ENCODE measurements around the gene PDCD1LG2.

Gene PDCD1LG2

DNA sequence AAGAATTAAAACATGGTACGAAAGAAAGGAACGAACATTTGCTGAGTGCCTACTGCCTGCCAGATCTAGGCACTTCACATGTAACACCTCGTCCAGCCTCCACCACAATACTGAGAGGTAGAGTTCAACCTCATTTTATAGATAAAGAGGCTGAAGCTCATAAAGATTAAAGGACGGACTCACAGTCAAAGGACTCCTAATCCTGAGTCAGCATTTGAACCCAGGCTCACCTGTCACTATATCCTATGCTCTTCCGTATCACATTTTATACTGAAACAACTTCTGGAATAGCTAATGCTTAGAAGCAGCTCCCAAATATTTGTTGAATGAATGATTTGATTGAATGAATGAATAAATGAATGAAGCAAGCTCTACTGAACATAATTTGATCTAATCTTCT is 22.5 kb downstream of the PDCD1LG2 start:
- no peak overlapping the region for H3K4me3 ChIP-seq (ENCODE audit: low read length)
- no peak for DNase-seq (ENCODE audit: low read depth)
- TF ChIP-seq, protein P1, sequence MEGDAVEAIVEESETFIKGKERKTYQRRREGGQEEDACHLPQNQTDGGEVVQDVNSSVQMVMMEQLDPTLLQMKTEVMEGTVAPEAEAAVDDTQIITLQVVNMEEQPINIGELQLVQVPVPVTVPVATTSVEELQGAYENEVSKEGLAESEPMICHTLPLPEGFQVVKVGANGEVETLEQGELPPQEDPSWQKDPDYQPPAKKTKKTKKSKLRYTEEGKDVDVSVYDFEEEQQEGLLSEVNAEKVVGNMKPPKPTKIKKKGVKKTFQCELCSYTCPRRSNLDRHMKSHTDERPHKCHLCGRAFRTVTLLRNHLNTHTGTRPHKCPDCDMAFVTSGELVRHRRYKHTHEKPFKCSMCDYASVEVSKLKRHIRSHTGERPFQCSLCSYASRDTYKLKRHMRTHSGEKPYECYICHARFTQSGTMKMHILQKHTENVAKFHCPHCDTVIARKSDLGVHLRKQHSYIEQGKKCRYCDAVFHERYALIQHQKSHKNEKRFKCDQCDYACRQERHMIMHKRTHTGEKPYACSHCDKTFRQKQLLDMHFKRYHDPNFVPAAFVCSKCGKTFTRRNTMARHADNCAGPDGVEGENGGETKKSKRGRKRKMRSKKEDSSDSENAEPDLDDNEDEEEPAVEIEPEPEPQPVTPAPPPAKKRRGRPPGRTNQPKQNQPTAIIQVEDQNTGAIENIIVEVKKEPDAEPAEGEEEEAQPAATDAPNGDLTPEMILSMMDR (conservative IDR thresholded peaks at IDR 0.05; ENCODE audit: low read length) = no peak

DNA sequence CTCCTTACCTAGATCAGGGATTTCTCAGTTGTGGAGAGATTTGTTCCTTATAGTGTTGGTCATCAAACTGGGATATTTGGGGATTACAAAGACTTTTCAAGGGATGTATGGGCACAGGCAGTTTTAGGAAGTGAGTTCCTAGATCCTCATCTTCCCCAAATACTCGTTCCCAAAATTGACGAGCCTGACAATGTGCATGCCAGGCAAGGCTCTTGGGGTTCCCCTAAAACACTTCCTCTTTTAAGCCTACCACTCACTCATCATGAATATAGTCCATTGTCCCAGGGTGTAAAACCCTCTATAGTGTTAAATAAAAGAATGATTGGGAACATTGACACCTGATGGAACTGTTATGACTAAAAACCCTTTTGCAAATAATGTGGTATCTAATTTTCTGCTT is 26.4 kb downstream of the PDCD1LG2 start:
- no peak overlapping the region for H3K4me3 ChIP-seq (ENCODE audit: low read length)
- DNase-seq (ENCODE audit: low read depth) = no peak
- TF ChIP-seq, protein P1 (conservative IDR thresholded peaks at IDR 0.05; ENCODE audit: low read length) = no peak

DNA sequence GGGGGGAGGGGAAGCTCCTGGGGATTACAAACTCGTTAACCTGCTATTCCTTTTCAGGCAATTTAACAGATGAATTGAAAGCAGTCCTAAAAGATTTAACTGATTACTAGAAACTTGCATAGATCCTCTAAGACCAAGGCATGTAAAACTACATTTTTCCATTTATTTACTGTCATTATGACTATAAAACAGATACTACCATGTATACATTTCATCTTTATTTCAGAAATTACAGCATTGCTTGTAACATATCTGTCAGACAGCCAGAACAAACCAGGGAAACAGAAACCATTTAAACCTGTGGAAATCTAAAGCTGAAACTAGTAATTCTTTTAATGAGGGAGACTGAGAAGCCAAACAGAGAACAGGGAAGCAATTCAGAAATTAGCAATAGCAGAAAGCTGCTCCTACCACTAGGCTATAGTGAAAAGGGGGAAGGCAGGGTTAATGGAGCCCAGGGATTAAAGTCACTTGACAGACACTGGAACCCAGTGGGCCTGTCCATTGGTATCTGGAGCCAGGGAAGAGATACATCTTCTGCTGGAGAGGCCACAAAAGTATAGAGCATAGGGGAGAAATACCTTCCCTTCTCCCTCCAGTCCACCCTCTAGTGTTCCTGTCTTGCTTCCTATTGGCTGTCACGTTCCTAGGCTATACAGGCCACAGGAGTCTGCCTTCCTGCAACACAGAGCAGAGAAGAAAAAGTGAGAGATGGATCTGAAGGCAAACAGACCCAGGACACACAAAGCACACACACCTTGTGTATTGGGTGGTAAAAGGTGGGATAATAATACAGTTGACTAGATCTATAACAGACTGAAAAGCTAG is 33.8 kb downstream of the PDCD1LG2 start:
- TF ChIP-seq, protein P1 (conservative IDR thresholded peaks at IDR 0.05; ENCODE audit: low read length) = no peak
- DNase-seq (ENCODE audit: low read depth) = no peak

DNA sequence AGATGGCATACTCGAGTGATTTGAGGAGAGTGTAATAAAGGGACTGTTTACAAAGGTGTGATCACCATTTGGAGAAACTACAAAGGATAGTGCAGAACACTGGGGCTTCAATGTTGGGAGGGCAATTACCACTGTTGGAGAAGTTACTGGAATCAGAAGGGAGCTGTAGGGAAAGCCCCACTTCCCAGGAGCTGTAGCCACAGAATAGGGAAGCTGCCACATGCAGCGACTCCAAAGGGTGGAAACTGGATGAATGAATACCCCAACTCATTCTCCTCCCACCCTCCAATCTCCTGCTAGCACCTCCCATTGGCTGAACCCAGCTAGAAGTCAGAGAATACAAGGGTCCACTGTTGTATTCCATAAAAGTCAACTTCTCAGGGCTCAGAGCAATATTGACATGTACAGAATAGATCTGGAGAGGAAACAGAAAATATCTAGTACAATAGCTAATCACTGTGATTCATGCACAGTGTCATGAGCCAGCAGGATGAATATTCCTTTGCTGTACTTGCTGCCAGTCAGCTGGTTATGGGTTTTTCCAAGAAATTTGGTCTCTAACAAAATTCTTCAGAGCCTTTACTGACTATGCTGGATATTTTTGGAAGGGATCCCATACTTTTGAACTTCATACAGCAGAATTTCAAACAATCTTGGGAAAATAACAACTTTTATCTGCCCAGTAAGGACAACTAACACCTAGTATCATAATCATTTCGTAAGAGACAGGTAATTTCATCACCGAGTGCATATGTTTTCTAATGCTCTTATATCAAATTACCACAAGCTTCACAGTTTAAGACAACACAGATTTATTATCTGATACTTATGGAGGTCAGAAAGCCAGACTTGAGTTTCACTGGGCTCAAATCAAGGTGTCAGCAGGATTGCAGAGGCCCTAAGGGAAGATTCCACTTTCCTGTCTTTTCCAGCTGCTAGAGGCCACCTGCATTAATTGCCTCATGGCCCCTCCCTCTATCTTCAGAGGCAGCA is 39.6 kb downstream of the PDCD1LG2 start:
- no peak overlapping the region for H3K4me3 ChIP-seq (ENCODE audit: low read length)
- peak; percentile 59 for DNase-seq (ENCODE audit: low read depth)
- TF ChIP-seq, protein P1 (conservative IDR thresholded peaks at IDR 0.05; ENCODE audit: low read length) = no peak

More for the DNA sequence above, 33.8 kb downstream of the PDCD1LG2 start:
- no peak overlapping the region for H3K4me3 ChIP-seq (ENCODE audit: low read length)

DNA sequence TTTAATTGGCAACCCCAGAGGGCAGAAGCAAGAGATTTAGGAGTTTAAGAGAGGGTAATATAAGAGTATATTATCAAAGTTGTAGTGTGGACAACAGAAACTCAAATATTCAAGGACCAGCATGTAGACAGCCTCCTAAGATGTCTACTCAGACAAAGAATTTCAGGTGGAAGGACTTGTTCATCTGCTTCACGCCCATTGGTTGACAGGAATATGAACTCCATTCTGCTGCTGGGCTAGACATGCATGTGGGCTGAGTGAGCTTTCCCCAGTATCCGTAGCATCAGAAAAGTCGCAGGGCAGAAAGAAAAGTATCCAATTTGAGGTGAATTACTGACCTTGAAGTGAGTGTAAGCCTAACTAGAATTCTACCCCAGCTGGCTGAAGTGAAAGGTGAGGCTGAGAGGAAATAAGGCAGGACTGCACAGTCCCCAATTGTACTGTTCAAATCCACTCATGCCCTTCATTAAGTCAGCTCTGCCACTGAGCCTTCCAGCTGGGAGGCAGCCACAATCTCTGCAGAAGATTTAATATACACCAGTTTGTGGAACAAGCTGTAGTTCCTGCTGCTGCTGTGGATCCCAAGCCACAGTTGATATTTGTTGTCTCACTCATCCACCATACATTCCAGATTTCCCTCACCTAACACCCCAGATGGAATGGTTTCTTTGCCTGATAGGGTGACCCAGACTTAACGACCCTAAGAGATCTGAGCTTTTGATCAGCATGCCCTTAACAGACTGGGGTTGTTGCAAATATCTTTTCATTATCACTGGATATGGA is 41.2 kb downstream of the PDCD1LG2 start:
- H3K4me3 ChIP-seq (ENCODE audit: low read length) = no peak overlapping the region
- TF ChIP-seq, protein P1 (conservative IDR thresholded peaks at IDR 0.05; ENCODE audit: low read length) = no peak
- DNase-seq (ENCODE audit: low read depth) = peak; percentile 26

DNA sequence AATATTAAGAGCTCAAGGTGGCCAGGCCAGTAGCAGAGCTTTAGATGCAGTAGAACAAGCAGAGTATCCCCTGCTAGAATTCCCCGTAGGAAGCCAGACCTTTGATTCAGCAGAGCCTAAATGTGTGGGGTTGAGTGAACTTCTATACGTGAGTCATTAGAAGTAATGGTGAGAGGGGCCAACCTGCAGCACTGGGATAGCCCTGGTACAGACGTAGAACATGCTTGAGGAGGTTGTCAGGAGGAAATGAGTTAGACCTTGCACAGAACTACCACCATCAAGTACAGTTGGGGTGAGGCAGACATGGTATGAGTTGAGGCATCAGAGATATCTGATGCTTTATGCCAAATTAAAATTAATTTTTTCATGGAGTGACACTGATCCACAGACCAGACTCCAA is 42.0 kb downstream of the PDCD1LG2 start:
- TF ChIP-seq, protein P1 (conservative IDR thresholded peaks at IDR 0.05; ENCODE audit: low read length) = no peak
- H3K4me3 ChIP-seq (ENCODE audit: low read length) = no peak overlapping the region
- no peak for DNase-seq (ENCODE audit: low read depth)
